NB4 (cell line): ENCODE results near the gene TGDS.

ENCODE experiments used
- DNase-seq: peaks from one replicate; pipeline ENCODE4 v3.0.0; 2010; ENCODE audit warnings: low read depth
- H3K4me3 ChIP-seq: one replicate; pipeline ENCODE4 v1.5.1; 2011; ENCODE audit warnings: mild to moderate bottlenecking, low read depth, low read length, moderate library complexity
- CTCF ChIP-seq: IDR thresholded peaks from one replicate; pipeline ENCODE4 v1.5.1; 2012; ENCODE audit warnings: low read depth, low read length
- MAX ChIP-seq: IDR thresholded peaks from 2 replicates; pipeline ENCODE4 v1.6.1; 2011; ENCODE audit warnings: low read depth, low read length
- MYC ChIP-seq: IDR thresholded peaks from 2 replicates; pipeline ENCODE4 v1.6.1; 2011; ENCODE audit warnings: low read depth, low read length
- POLR2A ChIP-seq: IDR thresholded peaks from 2 replicates; pipeline ENCODE4 v1.6.1; 2011; ENCODE audit warnings: mild to moderate bottlenecking; ENCODE audit not compliant: insufficient read length; ENCODE audit errors: extremely low read depth

The TGDS gene

GRCh38 chr13:94596575-94596971 is 621 bp upstream of the TGDS start:
- TF ChIP-seq CTCF (no peak), POLR2A (no peak), MAX (no peak), MYC (no peak)
- H3K4me3 ChIP-seq, result peak overlapping the region; percentile 97
- no peak for DNase-seq

GRCh38 chr13:94595001-94595949 is 677 bp downstream of the TGDS start:
- DNase-seq, result peak; percentile 56
- TF ChIP-seq MYC, result peak; percentile 3; the same call in 1 of the 2 replicates
- no peak for TF ChIP-seq POLR2A
- 0 out of 2 replicates have a peak, but pooled peaks have one; percentile 16 for TF ChIP-seq MAX
- TF ChIP-seq CTCF, result no peak
- H3K4me3 ChIP-seq, result peak overlapping the region; percentile 97

GRCh38 chr13:94590744-94591143 is 5.2 kb downstream of the TGDS start:
- TF ChIP-seq MAX (no peak), CTCF (no peak), POLR2A (no peak), MYC (no peak)
- H3K4me3 ChIP-seq, result no peak overlapping the region
- no peak for DNase-seq

GRCh38 chr13:94588541-94588940 is 7.4 kb downstream of the TGDS start:
- no peak for DNase-seq
- TF ChIP-seq POLR2A, result no peak
- no peak overlapping the region for H3K4me3 ChIP-seq

GRCh38 chr13:94586371-94586770 is 9.6 kb downstream of the TGDS start:
- DNase-seq, result no peak
- no peak overlapping the region for H3K4me3 ChIP-seq
- no peak for TF ChIP-seq POLR2A
- no peak for TF ChIP-seq MYC
- no peak for TF ChIP-seq MAX
- no peak for TF ChIP-seq CTCF

- no peak overlapping the region for H3K4me3 ChIP-seq
- TF ChIP-seq CTCF (no peak), POLR2A (no peak), MAX (no peak), MYC (no peak)
- DNase-seq, result no peak
These were observed 10.3 kb downstream of the TGDS start for GRCh38 chr13:94585543-94586101.
